Stimulated activated CD8-positive, alpha-beta memory T cell treated with anti-CD3 and anti-CD28 coated beads, Interleukin-12 subunit alpha, Interleukin-12 subunit beta, amount 100 ng/mL, for 24 hours (primary cell): Measurements from ENCODE around the gene PLCG2.

Source experiments
- DNase-seq: peaks from one replicate; pipeline ENCODE4 v3.0.0-alpha.2; 2020; ENCODE audit errors: extremely low read depth

PLCG2 gene

GRCh38 chr16:81843683-81844082 lies 64.6 kb downstream of the PLCG2 start:
- no peak for DNase-seq

- DNase-seq = no peak
Measured at GRCh38 chr16:81846105-81846504, 67.0 kb downstream of the PLCG2 start.

GRCh38 chr16:81848306-81848853 lies 69.3 kb downstream of the PLCG2 start:
- DNase-seq = no peak

- no peak for DNase-seq
Measured at GRCh38 chr16:81850197-81850944, 71.3 kb downstream of the PLCG2 start.

- no peak for DNase-seq
Measured at GRCh38 chr16:81852347-81852746, 73.3 kb downstream of the PLCG2 start.

GRCh38 chr16:81855552-81856153 lies 76.6 kb downstream of the PLCG2 start:
- DNase-seq = no peak

- DNase-seq = no peak
Measured at GRCh38 chr16:81860287-81861266, 81.5 kb downstream of the PLCG2 start.

- DNase-seq = no peak
Measured at GRCh38 chr16:81861503-81861902, 82.4 kb downstream of the PLCG2 start.

- DNase-seq = no peak
Measured at GRCh38 chr16:81861915-81862314, 82.8 kb downstream of the PLCG2 start.

GRCh38 chr16:81863630-81864352 lies 84.7 kb downstream of the PLCG2 start:
- no peak for DNase-seq

GRCh38 chr16:81864646-81865382 lies 85.7 kb downstream of the PLCG2 start:
- DNase-seq = no peak

GRCh38 chr16:81866820-81867440 lies 87.8 kb downstream of the PLCG2 start:
- DNase-seq = no peak

- no peak for DNase-seq
Measured at GRCh38 chr16:81868057-81868748, 89.1 kb downstream of the PLCG2 start.

- no peak for DNase-seq
Measured at GRCh38 chr16:81869326-81869725, 90.2 kb downstream of the PLCG2 start.

- DNase-seq = no peak
Measured at GRCh38 chr16:81873206-81873605, 94.1 kb downstream of the PLCG2 start.

GRCh38 chr16:81873843-81874752 lies 95.0 kb downstream of the PLCG2 start:
- peak; percentile 20 for DNase-seq

- DNase-seq = no peak
Measured at GRCh38 chr16:81875461-81875860, 96.4 kb downstream of the PLCG2 start.

- DNase-seq = no peak
Measured at GRCh38 chr16:81876273-81876900, 97.3 kb downstream of the PLCG2 start.
